Left lung (tissue), 10 donors: ENCODE measurements around the gene ZNF823. TPM values are rescaled to one million over a fixed set of nuclear protein-coding genes. Genes with fewer than 3 reads are reported as not detected.

Source experiments
- ATAC-seq: fragments of 200-7000 bp; cut with Tn5 transposase; one replicate; pipeline ENCODE4 v1.9.1; 2020; ENCODE audit warnings: moderate library complexity
- DNase-seq, 4 donors: peaks; one replicate each; pipeline ENCODE4 v3.0.0-alpha.2; 2013 to 2020
- H3K27ac ChIP-seq, 2 donors: fragments of 200-600 bp; sonication (generic) in 1 of 2; one replicate each; pipeline versions ENCODE4 v1.5.0 to v1.8.0; 2020 to 2021
- H3K27me3 ChIP-seq, 2 donors: fragments of 200-600 bp; sonication (generic) in 1 of 2; one replicate each; pipeline versions ENCODE4 v1.5.0 to v1.8.0; 2020 to 2021
- H3K36me3 ChIP-seq, 2 donors: fragments of 200-600 bp; sonication (generic) in 1 of 2; one replicate each; pipeline versions ENCODE4 v1.5.0 to v1.8.0; 2020 to 2021
- H3K4me1 ChIP-seq, 2 donors: fragments of 200-600 bp; one replicate each; pipeline ENCODE4 v1.8.0; 2021
- H3K4me3 ChIP-seq, 2 donors: fragments of 200-600 bp; sonication (generic) in 1 of 2; one replicate each; pipeline versions ENCODE4 v1.5.0 to v1.8.0; 2020 to 2021; ENCODE audit warnings: mild to moderate bottlenecking in 1 of 2
- H3K9me3 ChIP-seq, 2 donors: fragments of 200-600 bp; sonication (generic) in 1 of 2; one replicate each; pipeline versions ENCODE4 v1.5.0 to v1.8.0; 2020 to 2021
- intact Hi-C, 2 donors: fragments of 100-400 bp; cut with DNase I; formaldehyde crosslinking; loops; one replicate each; pipeline versions ENCODE4 v1.11.2 to v1.14.2; 2022
- polyA plus RNA-seq, 6 donors: library from polyadenylated mRNA; unstranded; fragments of 120-200 nt; gene quantifications; one replicate each; pipeline ENCODE4 v1.2.1, GENCODE V29; 2013; ENCODE audit not compliant: insufficient read length in 6 of 6
- total RNA-seq, 2 donors: library from RNA; stranded (reverse); fragmentation: NEBNext Ultra II Directional; extraction: Animal tissue kit (Norgen Biotek cat#: 25700); gene quantifications; one replicate each; pipeline ENCODE4 v1.2.1, GENCODE V29; 2021
- TF ChIP-seq, protein P1 (sequence below), 2 donors: fragments of 200-600 bp; sonication (generic) in 1 of 2; IDR thresholded peaks; one replicate each; pipeline versions ENCODE4 v1.5.0 to v1.8.0; 2021; ENCODE audit warnings: antibody characterized with exemption in 2 of 2
- donor health status: DM: no; HTN: yes; CAD: no.
- donor health status: DM: no; HTN: no; CAD: no.

ZNF823 gene
- total and polyA plus RNA-seq, 8 donors = 5.3 to 9.1 (median 8.6) TPM

DNA sequence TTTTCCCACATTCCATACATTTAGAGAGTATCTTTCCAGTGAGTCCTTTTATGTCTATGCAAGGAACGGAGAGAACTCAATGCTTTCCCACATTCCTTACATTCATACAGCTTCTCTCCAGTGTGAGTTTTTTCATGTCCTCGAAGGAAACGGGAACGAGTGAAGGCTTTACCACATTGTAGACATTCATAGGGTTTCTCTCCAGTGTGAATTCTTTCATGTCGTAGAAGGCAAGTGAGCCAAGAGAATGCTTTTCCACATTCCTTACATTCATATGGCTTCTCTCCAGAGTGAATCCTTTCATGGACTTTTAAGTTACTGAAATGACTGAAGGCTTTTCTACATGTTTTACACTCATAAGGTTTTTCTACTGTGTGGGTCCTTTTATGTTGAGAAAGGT, 17.1 kb downstream of the ZNF823 start:
- DNase-seq = no peak
- H3K4me1 ChIP-seq = no peaks in the 10 kb centered on the region
- H3K36me3 ChIP-seq = peaks cover 0 to 69% of the 10 kb centered on the region in 2 donors
- H3K4me3 ChIP-seq = no peak overlapping the region
- H3K9me3 ChIP-seq = peaks cover 0 to 65% of the 10 kb centered on the region in 2 donors
- intact Hi-C loops = no loop called here
- H3K27ac ChIP-seq = no peak overlapping the region
- H3K27me3 ChIP-seq = no peaks in the 10 kb centered on the region
- TF ChIP-seq, protein P1, sequence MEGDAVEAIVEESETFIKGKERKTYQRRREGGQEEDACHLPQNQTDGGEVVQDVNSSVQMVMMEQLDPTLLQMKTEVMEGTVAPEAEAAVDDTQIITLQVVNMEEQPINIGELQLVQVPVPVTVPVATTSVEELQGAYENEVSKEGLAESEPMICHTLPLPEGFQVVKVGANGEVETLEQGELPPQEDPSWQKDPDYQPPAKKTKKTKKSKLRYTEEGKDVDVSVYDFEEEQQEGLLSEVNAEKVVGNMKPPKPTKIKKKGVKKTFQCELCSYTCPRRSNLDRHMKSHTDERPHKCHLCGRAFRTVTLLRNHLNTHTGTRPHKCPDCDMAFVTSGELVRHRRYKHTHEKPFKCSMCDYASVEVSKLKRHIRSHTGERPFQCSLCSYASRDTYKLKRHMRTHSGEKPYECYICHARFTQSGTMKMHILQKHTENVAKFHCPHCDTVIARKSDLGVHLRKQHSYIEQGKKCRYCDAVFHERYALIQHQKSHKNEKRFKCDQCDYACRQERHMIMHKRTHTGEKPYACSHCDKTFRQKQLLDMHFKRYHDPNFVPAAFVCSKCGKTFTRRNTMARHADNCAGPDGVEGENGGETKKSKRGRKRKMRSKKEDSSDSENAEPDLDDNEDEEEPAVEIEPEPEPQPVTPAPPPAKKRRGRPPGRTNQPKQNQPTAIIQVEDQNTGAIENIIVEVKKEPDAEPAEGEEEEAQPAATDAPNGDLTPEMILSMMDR (IDR thresholded peaks at IDR 0.05) = no peak
- no peak for ATAC-seq

DNA sequence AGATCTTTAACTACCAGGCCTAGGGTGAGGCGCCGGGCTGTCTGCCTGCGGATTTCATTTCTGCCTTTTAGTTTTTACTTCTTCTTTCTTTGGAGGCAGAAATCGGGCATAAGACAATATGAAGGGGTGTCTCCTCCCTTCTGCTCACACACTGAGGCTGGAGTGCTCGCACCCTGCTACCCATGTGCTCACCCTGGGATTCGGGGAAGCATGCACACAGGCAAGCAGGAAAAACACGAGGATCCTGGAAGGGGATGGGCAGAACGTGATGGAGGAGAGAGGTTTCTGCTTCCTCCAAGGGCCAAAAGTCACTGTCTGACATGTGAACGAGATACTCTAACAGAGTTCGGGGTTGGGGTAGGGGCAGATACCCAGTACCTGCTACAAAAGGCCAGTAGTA, 28.4 kb downstream of the ZNF823 start:
- Histone ChIP-seq H3K27ac (no peak overlapping the region), H3K9me3 (no peaks in the 10 kb centered on the region), H3K4me1 (no peaks in the 10 kb centered on the region), H3K27me3 (no peaks in the 10 kb centered on the region), H3K4me3 (no peak overlapping the region), H3K36me3 (no peaks in the 10 kb centered on the region)
- intact Hi-C loops = no loop called here
- ATAC-seq = no peak
- TF ChIP-seq, protein P1 (IDR thresholded peaks at IDR 0.05) = no peak
- DNase-seq = no peak

DNA sequence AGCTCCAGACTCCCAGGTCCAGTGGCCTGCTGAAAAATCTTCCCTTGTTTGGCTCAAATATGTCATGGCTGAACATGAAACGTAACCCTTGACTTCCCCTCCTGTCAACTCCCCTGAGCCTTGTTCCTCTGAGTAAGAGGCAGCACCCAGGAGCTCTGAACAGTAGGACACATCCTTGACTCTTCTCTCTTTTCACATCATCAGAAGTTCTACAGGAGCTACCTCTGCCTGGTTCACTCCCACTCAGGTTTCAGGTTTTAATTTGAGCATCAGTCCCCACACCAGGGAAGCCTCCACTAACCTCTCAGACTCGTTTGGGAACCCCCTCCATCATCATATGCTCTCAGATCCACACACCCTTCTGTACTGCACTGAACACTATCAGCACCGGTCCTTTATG, 30.3 kb downstream of the ZNF823 start:
- TF ChIP-seq, protein P1 (IDR thresholded peaks at IDR 0.05) = no peak
- no peak overlapping the region for H3K4me3 ChIP-seq
- ATAC-seq = no peak
- no peaks in the 10 kb centered on the region for H3K4me1 ChIP-seq
- no peaks in the 10 kb centered on the region for H3K27me3 ChIP-seq
- H3K9me3 ChIP-seq = no peaks in the 10 kb centered on the region
- no peak for DNase-seq
- no peaks in the 10 kb centered on the region for H3K36me3 ChIP-seq
- H3K27ac ChIP-seq = no peak overlapping the region
- intact Hi-C loops = no loop called here

DNA sequence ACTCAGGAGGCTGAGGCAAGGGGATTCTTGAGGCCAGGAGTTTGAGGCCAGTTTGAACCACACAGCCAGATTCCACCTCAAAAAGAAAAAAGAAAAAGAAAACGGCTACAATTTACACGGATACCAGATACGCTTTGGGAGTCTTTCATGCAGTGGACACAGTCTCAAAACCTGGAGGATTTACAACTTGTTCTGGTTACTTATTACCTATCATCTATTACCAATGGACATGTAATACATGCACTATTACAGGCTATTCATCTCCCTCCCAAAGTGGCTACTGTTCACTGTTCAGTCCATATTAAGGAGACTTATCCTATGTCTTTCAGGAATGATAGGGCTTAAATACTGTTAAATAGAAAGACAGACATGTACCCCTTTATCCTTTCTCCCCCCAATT, 33.3 kb downstream of the ZNF823 start:
- intact Hi-C loops = no loop called here
- TF ChIP-seq, protein P1 (IDR thresholded peaks at IDR 0.05) = no peak
- no peaks in the 10 kb centered on the region for H3K27me3 ChIP-seq
- no peaks in the 10 kb centered on the region for H3K9me3 ChIP-seq
- H3K4me1 ChIP-seq = no peaks in the 10 kb centered on the region
- H3K4me3 ChIP-seq = no peak overlapping the region
- DNase-seq = no peak
- no peak overlapping the region for H3K27ac ChIP-seq
- no peaks in the 10 kb centered on the region for H3K36me3 ChIP-seq
- ATAC-seq = no peak

DNA sequence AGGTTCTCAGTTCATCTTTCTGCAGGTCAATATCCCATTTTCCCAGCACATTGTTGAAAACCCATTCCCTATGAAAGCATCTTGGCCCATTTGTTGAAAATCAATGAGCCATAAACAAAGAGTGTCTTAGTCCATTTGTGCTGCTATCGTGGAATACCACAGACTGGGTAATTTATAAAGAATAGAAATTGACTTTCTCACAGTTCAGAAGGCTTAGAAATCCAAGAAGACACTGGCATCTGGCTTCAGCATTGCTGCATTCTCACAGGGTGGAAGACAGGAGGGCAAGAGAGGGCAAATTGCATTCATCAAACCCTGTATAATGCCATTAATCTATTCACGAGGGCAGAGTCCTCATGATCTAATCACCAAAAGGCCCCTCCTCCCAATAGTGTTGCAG, 34.1 kb downstream of the ZNF823 start:
- no peaks in the 10 kb centered on the region for H3K27me3 ChIP-seq
- no peaks in the 10 kb centered on the region for H3K9me3 ChIP-seq
- no peaks in the 10 kb centered on the region for H3K36me3 ChIP-seq
- no peak overlapping the region for H3K4me3 ChIP-seq
- ATAC-seq = no peak
- no peak for DNase-seq
- no peaks in the 10 kb centered on the region for H3K4me1 ChIP-seq
- no peak overlapping the region for H3K27ac ChIP-seq
- intact Hi-C loops = no loop called here
- TF ChIP-seq, protein P1 (IDR thresholded peaks at IDR 0.05) = no peak
